ENCODE data around the gene DDX24.

The DDX24 gene, protein sequence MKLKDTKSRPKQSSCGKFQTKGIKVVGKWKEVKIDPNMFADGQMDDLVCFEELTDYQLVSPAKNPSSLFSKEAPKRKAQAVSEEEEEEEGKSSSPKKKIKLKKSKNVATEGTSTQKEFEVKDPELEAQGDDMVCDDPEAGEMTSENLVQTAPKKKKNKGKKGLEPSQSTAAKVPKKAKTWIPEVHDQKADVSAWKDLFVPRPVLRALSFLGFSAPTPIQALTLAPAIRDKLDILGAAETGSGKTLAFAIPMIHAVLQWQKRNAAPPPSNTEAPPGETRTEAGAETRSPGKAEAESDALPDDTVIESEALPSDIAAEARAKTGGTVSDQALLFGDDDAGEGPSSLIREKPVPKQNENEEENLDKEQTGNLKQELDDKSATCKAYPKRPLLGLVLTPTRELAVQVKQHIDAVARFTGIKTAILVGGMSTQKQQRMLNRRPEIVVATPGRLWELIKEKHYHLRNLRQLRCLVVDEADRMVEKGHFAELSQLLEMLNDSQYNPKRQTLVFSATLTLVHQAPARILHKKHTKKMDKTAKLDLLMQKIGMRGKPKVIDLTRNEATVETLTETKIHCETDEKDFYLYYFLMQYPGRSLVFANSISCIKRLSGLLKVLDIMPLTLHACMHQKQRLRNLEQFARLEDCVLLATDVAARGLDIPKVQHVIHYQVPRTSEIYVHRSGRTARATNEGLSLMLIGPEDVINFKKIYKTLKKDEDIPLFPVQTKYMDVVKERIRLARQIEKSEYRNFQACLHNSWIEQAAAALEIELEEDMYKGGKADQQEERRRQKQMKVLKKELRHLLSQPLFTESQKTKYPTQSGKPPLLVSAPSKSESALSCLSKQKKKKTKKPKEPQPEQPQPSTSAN

DNA sequence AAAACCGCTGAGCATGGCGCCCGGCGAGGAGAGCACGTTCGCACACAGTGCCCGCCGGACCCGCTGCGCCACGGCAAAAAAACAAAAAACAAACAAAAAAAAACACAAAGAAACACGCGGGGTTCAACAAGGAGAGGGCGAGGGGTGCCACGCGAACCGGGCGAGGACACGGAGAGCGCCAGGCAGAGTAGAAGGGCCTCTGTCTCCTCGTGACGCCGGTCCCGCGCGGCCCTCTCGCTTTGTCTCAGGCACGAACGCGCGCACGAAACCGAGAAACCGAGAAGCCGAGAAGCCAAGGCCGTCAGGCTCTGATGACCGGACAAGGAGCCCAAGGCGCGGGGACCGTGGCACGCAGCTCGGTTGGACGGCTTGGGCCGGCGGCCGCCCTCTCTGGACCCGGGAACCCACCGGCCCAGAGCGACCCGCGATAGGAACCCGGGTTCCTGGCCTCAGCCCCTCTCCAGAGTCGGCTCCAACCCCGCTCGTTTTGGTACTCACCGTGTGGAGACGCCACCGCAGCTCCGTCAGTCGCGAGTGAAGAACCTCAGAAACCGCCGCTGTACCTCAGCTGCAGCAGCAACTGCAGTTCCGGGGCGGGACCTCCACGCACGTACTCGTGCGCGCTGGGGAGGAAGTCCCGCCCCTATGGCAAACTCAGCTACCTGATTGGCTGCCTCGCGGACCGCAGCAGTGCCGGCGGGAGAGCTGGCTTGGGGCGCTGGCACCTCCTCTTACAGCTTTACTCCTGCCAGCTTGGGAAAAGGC is at the start of gene DDX24, which contains the start of gene IFI27L1:
TSS of gene DDX24 (minus strand) at position 582 of the 765 bp plus-strand sequence. CDS start 1,460 bp downstream, outside the sequence.
TSS of gene IFI27L1 (plus strand) at position 690 of the 765 bp plus-strand sequence. CDS start 15,628 bp downstream, outside the sequence.
- DNase-seq (ENCODE audit: low spot score): peak; percentile 99

DNA sequence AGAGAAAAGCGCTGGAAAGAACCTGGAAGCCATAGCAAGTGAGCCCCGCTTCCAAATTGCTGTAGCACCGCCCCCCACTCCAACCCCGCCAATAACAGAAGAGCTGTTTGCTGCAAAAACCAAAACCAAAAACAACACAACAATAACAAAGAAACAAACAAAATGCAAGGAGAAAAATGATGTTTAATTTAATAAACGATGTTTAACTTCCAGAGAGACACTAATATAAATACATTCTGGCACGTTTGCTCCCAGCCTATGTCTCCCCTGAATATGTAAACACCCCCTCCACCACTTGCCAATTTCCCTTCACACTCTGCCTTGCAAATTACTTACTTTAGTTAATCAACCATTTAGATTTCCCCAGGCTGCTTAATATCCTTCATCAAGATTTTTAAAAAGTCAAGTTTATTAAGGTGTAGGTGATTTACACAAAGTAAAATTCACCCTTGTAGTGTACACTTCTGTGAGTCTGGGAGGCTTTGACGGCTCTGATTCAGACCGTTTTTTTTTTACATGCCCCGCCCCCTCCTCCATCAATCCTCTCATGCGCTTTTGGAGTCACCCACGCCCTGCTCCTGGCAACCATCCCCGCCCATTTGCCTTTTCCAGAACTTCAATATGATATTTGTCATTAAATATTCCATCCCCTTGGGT is 48.9 kb upstream of the DDX24 start:
- DNase-seq (ENCODE audit: low spot score): peak; percentile 68

GRCh38 chr14:94129111-94129757 is 48.2 kb upstream of the DDX24 start, which contains the start of gene IFI27L2:
Gene IFI27L2, minus strand, starts transcription at chr14:94129604. Its CDS starts 40 bp downstream, at chr14:94129564.
- peak; percentile 96 for DNase-seq (ENCODE audit: low spot score)

DNA sequence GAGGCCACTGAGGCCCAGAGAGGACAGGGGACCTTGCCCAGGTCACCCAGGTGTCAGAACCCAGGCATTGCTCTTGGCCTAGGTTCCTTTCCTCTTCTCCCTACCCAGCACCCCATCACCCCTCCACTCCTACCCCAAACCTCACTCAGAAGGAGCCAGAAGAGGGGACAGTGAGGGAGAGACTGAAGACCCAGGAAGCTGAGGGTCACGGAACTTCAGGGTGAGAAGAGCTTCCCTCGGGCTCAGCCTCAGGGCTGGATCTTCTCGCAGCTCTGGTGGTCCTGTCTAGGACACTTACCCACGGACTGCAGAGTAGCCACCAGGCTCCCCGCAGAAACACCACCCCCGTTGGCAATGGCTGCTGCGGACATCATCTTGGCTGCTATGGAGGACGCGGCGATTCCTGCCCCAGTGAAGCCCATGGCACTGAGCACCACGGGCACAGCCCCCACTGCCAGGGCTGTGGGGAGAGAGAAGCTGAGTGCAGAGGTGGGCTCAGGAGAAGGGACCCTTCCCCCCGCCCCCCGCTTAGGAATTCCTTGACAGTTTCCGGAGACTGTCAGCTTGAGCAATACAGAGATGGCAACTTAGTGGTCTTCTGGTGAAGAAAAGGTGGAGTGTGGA is 47.3 kb upstream of the DDX24 start:
- DNase-seq (ENCODE audit: low spot score): no peak

GRCh38 chr14:94127330-94127729 is 46.3 kb upstream of the DDX24 start:
- no peak for DNase-seq (ENCODE audit: low spot score)

DNA sequence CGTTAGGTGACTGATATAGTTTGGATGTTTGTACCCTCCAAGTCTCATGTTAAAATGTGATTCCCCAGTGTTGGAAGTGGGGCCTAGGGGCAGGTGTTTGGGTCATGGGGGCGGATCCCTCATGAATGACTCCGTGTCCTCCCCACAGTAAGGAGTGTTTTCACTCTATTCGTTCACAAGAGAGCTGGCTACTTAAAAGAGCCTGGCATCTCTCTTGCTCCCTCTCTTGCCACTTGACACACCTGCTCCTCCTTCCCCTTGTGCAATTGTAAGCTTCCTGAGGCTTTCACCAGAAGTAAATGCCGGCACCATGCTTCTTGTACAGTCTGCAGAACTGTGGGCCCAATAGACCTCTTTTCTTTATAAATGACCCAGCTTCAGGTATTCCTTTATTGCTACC is 45.8 kb upstream of the DDX24 start:
- no peak for DNase-seq (ENCODE audit: low spot score)

DNA sequence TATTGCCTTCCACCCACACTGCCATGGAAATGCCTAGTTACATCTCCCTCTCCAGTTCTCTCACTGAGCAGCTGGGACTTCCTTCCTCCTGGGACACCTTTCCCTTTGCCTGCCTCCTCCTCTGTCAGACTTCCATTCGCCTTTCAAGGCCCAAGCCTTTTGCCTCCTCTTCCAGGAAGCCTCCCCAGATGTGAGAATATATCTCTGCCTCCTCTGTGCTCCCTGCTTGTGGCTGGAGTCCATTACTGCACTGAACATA is 45.3 kb upstream of the DDX24 start:
- DNase-seq (ENCODE audit: low spot score): no peak

- DNase-seq (ENCODE audit: low spot score): no peak
Observed at GRCh38 chr14:94125659-94126418, 44.8 kb upstream of the DDX24 start.

GRCh38 chr14:94124582-94125377 is 43.8 kb upstream of the DDX24 start:
- no peak for DNase-seq (ENCODE audit: low spot score)

DNA sequence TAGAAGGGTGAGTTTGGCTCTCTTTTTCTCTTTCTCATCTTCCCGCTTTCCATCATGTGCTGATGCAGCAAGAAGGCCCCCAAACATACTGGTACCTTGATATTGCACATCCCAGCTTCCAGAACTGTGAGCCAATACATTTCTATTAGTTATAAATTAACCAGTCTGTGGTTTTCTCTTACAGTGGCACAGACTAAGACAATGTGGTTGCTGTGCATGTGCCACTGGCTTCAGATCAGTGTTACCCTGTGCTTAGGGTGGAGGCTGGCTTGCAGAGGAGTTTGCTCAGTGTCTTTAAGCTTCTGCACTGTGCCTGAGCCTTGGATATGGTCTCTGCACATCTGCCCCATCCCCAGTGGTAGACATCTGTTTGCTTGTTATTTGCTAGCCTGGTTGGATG is 42.9 kb upstream of the DDX24 start:
- no peak for DNase-seq (ENCODE audit: low spot score)

GRCh38 chr14:94123296-94123695 is 42.3 kb upstream of the DDX24 start:
- DNase-seq (ENCODE audit: low spot score): no peak

- no peak for DNase-seq (ENCODE audit: low spot score)
Observed at GRCh38 chr14:94122438-94122837, 41.4 kb upstream of the DDX24 start.

- DNase-seq (ENCODE audit: low spot score): no peak
Observed at GRCh38 chr14:94121485-94121884, 40.5 kb upstream of the DDX24 start.

GRCh38 chr14:94120667-94121340 is 39.8 kb upstream of the DDX24 start:
- no peak for DNase-seq (ENCODE audit: low spot score)

DNA sequence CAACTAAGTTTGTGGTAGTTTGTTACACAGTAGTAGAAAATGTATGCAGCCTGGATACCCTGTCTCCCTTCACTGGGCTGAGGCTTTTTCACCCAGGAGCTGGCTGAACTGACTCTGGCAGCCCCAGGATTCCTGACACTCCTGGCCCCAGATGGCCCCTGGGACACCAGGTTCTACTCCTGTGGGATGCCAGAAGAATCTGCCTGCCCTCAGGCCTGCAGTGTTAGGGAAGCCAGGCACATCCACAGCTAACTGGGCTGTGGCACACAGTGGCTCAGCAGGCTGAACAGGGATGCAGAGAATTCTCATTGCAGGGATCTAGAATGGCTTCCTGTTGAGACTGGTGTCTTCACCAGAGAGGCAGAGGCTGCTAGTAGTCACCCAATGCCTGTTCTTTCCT is 38.1 kb upstream of the DDX24 start:
- no peak for DNase-seq (ENCODE audit: low spot score)

DNA sequence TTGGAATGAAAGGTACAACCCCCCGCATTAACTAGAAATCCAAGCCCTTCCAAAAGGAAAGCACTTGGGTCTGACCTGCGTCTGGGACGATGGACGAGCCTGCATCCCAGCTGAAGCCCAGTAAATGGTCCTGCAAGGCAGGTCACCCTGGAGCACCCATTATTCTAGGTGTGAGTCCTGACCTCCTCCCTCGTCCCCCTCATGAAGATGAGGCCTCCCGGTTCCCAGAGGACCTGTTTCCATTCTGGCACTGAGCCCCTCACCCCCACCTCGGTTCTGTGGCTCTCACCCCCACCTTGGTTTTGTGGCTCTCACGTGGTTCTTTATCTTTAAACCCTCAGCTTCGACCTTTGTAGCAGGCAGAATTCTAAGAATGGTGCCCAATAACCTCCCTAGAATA is 36.9 kb upstream of the DDX24 start:
- DNase-seq (ENCODE audit: low spot score): no peak

GRCh38 chr14:94116701-94117100 is 35.7 kb upstream of the DDX24 start:
- no peak for DNase-seq (ENCODE audit: low spot score)

DNA sequence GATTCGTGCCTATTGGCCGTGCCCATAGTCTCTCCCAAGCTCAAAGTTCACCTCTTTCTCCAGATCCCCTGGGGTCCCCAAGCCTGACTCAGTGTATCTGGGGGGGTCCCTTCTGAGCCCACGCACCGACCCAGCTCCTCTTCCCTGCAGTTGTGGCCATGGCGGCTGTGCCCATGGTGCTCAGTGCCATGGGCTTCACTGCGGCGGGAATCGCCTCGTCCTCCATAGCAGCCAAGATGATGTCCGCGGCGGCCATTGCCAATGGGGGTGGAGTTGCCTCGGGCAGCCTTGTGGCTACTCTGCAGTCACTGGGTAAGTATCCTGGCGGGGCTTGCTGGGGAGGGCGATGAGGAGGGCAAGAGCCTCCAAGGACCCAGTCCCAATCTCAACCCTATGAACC is 34.6 kb upstream of the DDX24 start:
- DNase-seq (ENCODE audit: low spot score): no peak

Data from GM03348 (cell line).